HG02981 (cell line): ENCODE results near the gene KIF16B.

Source experiments
- ATAC-seq: cut with Tn5 transposase; IDR thresholded peaks from one replicate; pipeline ENCODE4 v1.9.1; 2021; ENCODE audit warnings: mild to moderate bottlenecking, moderate library complexity; ENCODE audit not compliant: unreplicated experiment

KIF16B gene

DNA sequence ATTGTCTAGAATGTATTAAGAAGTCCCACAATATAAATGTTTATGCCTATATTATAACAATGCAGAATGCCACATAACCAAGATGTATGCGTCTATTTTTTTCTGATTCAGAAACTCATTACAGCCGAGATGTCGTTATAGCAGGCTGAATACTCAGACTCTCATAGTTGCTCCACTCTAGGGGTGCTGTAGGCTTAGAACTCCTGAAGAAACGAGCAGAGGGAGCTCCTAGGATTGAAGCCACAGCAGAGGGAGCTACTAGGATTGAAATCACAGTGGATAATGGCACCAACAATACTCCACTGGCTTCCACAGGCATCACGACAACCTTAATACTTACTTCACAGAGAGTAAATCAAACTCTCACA is 208.9 kb downstream of the KIF16B start:
- ATAC-seq, result no peak

DNA sequence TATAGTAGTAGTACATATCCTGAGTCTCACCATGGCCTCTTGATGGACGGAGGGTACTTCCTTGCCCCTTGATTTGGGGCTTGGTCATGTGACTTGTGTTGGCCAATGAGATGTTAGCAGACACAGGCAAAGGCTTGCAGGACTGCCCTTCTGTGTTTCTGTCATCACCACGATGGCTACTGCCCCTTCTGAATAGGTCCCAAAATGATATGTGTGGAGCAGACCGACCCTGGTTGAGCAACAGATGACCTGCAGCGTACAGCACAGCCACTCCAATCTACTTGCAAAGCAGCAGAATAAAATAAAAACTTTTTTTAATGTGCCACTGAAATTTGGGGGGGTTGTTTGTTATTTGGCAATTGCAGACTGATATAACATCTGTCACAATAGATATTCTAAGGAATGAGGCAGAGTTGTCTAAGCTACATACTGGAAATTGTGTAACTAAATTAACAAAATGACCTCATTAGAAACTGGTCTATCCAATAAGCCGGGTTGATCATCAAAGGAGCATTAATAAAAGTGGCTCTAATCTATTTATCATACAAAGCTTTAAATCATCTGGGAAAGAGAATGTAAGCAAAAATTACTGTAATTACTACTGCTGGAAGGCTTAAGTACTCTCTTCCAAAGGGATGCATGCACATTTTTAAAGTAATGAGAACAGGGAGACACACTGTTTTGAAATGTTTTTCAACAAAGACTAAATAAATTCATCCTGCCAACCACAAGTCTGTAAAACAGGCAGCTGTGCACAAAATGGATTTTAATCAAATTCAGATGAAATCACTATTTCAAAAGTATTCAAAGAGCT is 209.5 kb downstream of the KIF16B start:
- ATAC-seq, result no peak

DNA sequence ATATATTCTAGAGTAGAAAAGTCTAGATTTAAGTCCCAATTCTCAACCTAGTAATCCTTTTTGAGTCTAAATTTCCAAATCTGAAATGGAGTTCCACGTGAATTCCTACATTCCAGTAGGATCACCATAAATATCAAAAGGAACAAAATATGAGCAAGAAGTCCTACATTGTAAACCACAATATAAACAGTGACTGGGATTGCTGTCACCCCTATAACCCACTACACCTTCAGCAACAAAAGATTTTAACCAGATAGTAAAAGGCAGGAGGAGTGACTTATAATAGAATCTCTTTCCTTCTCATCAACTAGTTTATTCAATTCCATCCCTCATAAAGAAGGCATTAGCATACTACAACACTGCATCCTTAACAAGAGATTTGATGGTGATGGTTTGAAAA is 210.6 kb downstream of the KIF16B start:
- no peak for ATAC-seq

DNA sequence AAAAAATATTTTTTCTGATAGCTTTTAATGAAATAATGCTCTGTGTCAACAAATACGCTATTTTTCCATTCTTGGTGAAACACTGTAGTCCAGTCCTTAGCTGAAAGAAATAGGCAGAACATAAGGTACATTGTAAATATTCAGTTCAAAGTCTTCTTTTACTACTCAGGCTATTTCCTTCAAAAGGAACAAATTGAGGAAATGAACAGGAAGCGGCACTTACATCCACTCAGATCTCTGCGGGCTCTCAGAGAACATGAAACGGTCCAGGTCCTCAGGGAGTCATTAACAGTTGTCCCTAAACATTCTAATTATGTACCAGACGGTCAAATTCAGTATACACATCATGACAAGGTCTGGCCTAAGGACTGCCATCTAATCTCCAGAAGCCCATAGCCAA is 212.6 kb downstream of the KIF16B start:
- ATAC-seq, result no peak

DNA sequence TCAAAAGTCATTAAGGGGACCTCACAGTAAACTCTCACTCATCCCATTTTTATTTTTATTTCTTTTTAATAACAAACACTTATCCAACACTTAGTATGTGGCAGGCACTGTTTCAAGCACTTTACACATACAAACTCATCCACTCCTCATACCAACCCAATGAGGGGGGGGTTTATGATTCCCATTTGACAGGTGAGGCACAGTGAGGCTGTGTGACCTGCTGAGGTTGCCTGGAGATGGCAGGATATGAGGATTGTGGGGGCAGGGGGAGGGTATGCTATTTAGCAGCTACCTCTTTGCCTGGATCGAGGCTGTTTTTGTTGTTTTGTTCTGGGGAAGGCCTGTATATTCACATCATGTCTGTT is 219.8 kb downstream of the KIF16B start:
- ATAC-seq, result no peak

DNA sequence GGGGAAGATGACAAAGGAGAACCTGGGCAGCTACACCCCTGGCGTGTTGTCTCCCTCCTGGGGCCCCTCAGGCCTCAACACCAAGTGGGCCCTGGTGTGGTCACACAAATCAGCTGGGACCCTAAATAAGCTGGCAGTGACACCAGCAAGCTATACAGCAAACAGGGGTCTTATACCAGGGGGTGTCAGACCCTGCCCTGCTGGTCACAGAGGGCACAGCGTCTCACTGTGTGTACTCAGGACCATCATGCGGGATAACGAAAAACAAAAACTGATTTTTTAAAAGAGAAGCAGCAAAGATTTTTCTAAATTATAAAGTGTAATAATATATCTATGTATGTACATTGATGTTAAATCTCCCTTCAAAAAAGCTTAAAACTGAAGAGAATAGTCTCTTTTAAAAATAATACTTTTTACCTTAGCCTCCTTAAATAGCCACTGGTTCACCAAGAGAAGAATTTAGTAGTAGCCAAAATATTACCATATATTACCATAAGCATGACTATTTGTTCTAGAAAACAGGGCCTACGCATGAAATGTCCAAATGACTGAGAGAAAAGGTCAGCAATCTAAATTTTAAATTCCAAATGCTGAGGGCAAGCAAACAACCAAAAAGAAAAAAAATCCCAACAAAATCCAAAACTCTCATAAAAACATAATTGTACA is 220.4 kb downstream of the KIF16B start:
- no peak for ATAC-seq

DNA sequence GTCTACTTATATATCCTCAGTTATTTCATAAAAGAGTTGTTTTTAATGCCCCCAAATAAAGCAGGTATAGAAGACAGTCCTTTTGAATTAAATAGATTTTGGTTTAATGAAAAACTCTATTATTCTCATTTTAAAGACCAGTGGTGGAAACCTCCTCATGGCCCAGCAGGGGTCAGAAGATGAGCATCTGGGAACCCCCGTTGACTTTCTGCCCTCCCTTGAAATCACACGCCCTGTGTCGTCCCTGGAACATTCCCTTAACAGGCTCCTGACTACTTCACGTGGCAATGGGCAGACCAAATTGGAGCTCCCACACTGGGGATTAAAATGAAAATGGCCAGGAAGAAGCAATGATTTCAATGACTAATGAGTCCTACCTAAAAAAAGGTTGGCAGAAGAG is 220.9 kb downstream of the KIF16B start:
- no peak for ATAC-seq

DNA sequence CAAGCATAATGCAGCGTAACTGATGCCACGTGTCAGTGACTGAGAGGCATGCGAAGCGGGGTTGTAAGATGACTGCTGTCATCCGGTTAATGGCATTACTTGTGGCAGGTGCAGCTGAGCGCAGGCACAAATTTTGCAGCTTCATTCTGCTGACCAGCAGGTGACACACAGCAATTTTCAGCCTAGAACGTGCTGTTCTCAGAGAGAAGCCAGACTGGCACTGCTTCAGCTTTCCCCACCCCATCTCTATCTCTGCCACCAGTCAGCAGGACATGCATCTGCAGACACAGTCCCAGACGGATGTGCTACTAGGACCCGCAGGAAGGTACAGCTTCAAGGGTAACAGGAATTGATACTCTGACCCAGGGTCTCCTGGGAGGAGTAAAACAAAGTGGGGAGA is 221.8 kb downstream of the KIF16B start:
- no peak for ATAC-seq

DNA sequence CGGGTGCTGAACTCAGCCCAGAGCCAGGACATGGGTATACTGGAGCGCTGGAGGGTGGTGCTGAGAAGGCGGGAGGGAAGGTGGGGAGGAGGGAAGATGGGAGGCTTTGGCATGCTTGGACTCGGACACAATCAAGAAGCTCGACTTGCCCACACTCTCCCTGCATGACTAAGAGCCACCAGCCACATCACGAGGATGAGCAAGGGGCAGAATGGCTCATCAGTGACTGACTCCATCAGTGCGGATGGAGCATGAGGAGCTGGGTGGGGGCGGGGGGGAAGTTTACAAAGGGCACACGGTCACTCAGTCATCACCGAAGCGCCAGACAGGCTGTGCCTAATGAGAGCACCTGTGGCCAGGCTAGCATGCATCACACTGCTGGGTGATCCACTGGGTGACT is 222.8 kb downstream of the KIF16B start:
- ATAC-seq, result no peak

DNA sequence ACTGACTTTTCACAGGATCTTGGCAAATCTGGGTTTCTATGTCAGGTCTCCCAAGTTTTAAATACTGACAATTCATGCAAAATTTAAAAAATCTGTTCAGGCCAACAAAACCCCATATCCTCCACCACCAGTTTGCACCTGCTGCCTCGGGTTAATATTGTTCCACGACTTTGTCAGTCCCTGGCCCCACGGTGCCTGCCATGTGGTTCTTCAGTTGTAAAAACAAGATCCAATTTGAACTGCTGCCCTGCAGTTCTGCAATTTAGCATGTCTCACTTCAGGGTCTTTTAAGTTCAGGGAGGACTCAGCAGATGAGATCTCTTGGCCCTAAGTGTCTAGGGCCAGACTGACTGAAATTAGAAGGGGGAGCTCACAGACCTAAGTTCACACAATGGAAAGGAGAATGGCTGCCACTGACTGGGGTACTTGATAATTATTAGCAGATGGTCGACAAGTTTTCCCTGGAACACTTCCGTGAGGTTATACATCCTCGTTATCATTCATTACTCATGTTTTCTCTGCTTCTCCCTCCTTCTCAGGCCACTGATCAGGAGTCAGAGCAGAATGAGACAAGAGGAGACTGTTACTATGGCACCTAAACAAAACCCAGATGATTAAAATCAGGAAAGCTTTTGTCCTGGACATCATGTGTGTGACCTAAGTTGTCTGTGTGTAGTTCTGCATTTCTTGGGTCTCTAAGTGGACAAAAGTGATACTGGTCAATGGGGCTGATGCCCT is 223.6 kb downstream of the KIF16B start:
- no peak for ATAC-seq

DNA sequence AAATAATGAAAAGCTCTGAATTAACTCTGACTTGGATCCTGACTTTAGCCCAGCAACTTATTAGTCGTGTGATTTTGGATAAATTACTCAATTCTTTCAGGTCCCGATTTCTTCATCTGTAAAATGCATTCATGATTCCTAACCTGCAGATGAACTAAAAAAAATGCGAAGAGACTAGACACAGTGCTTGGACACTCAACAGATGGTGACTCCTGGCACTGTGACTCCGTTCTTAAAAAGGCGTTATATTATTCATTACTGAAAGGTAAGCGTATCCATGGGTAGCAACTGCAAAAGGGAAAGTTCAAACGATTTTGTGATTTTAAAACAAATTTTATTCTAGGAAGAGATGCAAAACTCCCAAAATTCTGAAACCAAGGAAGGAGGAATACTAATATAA is 226.3 kb downstream of the KIF16B start:
- ATAC-seq, result no peak

DNA sequence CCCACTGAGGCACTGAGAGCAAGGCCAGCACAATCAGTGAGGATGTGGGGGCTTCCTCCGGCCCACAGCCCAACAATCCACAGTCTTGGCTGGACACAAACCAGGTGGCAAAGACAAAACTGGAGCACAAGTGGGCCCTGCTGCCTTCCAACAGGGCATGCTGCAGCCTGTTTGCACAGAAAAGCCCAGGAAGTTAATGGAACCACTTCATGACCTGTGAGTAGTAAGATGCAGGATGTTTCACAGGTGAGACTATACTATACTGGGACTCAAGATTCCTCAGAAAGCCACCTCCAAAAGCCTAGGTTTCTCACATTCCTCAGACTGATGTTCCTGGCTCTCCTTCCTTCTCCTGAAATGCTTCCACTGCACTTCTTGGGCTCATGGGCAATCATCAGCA is 235.5 kb downstream of the KIF16B start:
- no peak for ATAC-seq

DNA sequence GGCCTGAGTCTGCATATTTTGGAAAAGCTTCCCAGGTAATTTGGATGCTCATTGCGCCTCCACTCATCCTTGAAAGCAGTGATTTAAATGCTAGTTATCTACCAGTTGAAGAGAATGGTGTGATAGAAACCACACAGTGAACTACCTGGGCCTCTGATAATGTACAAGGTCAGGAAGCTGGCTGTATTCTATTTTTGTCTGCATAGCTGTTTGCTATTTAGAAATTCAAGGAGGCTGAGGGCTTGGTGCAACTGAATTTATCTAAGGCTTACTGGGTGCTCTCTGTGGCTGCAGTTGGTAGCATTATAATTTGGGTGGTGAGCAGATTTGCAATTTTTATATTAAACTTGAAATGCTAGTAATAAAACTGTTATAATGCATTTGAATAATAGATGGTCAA is 245.6 kb downstream of the KIF16B start:
- no peak for ATAC-seq

DNA sequence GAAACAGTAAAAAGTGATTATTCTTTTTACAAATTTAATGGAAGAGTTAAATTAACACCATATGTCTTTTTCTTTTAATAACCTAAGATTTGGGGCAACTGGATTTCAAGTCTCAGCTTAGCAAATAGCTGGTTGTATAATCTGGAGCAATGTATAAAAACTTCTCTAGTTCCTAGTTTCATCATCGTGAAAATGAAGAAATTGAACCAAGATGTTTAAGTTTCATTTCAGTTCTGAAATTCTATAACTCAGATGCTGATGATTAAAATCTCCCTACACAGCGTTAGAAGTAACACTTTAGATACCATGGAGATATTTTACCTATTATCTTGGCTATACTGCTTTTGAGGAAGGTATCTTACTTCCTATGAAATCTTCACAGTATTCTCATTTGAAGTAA is 252.0 kb downstream of the KIF16B start:
- ATAC-seq, result no peak

DNA sequence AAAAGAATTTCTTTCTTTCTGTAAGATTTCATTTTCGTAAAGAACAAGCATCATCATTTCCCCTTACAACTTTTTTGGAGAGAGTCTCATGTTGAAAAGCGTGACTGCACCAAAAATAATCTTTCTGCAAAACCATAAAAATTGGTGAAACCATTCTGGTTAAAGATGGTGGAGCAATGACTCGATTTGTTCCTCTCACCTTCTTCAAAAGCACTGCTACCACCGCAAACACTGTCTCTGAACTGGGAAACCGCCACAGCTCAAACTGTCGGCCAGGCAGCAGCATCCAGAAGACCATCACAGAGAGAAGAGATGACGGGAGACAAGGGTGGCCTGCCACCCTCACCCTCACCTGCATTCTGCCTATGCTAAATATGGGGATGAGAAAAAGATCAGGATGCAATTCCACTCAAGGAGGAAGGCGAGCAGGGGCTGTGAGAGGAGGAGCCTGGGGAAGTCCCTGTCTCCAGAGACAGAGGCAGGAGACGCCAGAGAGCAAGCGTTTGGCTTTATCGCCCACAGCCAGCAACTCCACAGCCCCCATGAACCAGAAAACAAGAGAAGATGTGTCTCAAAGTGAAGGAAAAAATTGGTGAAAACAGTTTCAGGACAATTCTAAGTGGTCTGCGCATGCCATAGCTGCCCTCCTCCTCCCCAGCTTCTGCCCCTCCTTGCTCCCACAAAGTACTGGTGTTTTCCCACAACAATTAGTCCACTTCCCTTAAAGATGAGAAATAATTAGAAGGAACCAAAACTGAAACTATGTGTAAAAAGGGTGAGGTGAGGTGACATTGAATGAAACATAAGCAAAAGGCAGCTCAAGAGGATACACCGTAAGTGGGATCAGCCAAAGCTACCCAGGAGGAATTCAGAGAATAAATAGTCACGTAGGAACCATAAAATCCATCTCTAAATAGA is 255.5 kb downstream of the KIF16B start:
- ATAC-seq, result no peak

DNA sequence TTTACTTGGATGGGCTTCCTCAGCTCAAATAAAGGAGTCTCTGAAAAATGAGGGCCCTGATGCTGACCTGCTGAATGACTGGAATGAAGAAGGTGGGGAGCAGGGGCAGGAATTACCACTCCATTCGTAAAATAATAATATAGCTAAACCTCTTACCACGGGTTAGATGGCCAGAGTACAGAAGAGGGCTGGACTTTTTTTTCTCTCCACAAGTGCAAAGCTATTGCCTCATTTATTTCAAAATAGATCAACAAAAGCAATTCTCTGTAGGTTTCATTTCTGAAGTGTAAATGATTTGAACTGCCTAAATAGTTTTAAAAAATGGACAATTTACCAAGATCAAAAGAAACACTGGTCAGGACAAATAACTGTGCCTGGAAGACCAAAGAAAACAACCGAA is 256.7 kb downstream of the KIF16B start:
- no peak for ATAC-seq

DNA sequence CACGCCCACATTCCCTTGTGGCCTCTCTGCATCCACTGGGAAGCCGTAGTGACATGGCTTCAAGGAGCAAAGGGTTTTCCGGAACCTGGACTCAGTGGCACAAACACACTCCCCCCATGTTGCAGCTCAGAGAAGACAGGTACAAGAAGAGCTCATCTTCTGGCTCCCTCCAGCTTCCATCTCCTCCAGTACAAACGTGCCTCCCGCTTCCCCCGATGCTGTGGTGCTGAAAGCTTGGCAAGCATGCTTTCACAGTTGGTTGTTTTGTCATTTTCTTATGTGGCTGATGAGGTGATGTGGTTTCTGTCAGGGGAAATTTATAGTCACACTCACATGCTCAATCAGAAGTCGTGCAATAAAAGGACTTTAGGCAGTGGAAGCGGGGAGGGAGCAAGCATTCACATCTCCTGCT is 258.5 kb downstream of the KIF16B start:
- ATAC-seq, result no peak

DNA sequence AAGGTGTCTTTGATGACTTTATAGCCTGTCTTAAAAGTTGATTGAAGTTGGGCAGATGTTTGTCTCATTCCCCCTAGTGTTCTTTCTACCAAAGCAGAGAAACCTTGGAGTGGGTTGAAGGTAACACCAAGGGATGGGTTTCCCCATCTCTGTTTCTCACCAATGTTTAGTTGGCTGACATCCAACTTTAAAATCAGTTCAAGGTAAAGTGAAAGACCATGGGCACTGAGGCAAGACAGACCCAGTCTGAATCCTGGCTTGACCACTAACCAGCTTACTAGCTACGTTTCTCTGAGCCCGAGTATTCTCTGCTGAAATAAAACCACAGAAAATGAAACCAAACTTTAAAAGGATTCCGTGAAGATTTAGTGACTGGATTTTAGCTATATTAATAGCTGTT is 258.9 kb downstream of the KIF16B start:
- peak; percentile 58 for ATAC-seq

DNA sequence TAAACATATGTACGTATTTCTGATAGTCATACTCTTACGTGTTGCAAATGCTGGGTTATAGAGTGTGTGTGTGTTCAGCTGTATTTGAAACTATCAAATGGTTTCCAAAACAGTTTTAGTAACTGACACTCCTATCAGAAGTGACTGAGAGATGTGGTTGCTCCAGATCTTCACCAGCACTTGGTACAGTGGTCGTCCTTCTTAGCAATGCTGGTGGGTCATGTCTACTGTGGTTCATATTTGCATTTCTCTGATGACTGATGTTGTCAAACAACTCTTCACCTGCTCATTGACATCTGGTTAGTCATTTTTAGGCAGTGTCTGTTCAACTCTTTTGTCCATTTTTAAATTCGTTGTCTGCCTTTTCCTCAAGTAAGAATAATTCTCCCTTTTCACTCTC is 259.3 kb downstream of the KIF16B start:
- ATAC-seq, result peak; percentile 61

DNA sequence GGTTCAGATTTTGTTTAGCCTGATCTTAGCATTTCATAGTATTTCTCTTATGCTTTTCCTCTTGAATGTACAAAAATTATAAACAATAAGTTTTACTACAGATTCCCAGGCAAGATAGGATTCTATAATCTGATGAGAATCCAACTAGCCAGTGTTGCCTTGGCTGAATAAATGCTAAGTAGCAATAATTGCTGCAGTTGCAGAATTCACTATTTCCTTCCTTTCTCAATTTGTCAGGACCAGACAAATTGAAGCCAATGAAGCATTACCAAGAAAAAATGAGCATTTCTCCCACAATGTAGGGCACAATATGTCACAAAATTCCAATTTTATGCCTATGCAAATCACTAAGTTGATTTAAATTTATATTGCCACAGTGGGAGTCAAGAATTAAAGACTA is 260.2 kb downstream of the KIF16B start:
- no peak for ATAC-seq

DNA sequence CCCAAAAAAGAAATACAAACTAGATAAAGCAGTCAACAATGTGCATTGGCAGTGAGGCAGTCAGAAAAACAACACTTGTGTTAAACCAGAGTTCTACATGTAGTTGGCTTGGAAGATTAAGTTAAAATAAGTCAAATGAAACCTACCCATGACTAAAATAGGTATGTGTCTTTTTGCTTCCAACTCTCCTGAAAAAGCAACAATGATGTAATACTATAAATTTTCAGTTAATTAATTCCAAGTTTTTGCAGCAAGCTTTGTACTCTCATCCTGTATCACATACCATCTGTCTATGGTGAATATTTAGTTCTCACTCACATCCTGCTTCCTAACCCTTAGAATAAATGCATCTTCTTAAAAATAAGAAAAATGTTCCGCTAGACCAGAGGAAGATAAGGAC is 261.5 kb downstream of the KIF16B start:
- no peak for ATAC-seq
